ENCODE results near the gene TADA2B.
"Not testable (repeated sequence)": the region's sequence is repeated elsewhere in the genome, so short reads cannot be mapped to it uniquely, and the experiment has no call there.

TADA2B gene

GRCh38 chr4:7060346-7061150, 17.4 kb downstream of the TADA2B start:
- no peak for DNase-seq (ENCODE audit: low read depth)

GRCh38 chr4:7061815-7062214, 18.6 kb downstream of the TADA2B start:
- no peak for DNase-seq (ENCODE audit: low read depth)

GRCh38 chr4:7062816-7063215, 19.6 kb downstream of the TADA2B start:
- no peak for DNase-seq (ENCODE audit: low read depth)

GRCh38 chr4:7063362-7063761, 20.2 kb downstream of the TADA2B start:
- DNase-seq (ENCODE audit: low read depth): no peak

GRCh38 chr4:7066006-7066405, 22.8 kb downstream of the TADA2B start:
- DNase-seq (ENCODE audit: low read depth): no peak

- no peak for DNase-seq (ENCODE audit: low read depth)
These were observed 23.3 kb downstream of the TADA2B start for GRCh38 chr4:7066493-7066892.

GRCh38 chr4:7067126-7067451, 23.9 kb downstream of the TADA2B start:
- DNase-seq (ENCODE audit: low read depth): no peak

- DNase-seq (ENCODE audit: low read depth): peak; percentile 100
These were observed 24.5 kb downstream of the TADA2B start, which contains the start of gene GRPEL1 for GRCh38 chr4:7067452-7068278. Gene GRPEL1 (minus strand): TSS chr4:7068064. CDS start chr4:7068032, 32 bp downstream.

GRCh38 chr4:7068279-7068842, 25.2 kb downstream of the TADA2B start:
- no peak for DNase-seq (ENCODE audit: low read depth)

GRCh38 chr4:7068883-7069282, 25.7 kb downstream of the TADA2B start:
- DNase-seq (ENCODE audit: low read depth): no peak

- DNase-seq (ENCODE audit: low read depth): peak; percentile 79
These were observed 27.7 kb downstream of the TADA2B start for GRCh38 chr4:7070729-7071511.

GRCh38 chr4:7073059-7073458, 29.9 kb downstream of the TADA2B start:
- no peak for DNase-seq (ENCODE audit: low read depth)

GRCh38 chr4:7073526-7074390, 30.6 kb downstream of the TADA2B start:
- DNase-seq (ENCODE audit: low read depth): no peak

GRCh38 chr4:7074426-7074825, 31.3 kb downstream of the TADA2B start:
- no peak for DNase-seq (ENCODE audit: low read depth)

- no peak for DNase-seq (ENCODE audit: low read depth)
These were observed 33.0 kb downstream of the TADA2B start for GRCh38 chr4:7075962-7076695.

- no peak for DNase-seq (ENCODE audit: low read depth)
These were observed 33.5 kb downstream of the TADA2B start for GRCh38 chr4:7076696-7077082.

GRCh38 chr4:7077371-7077770, 34.2 kb downstream of the TADA2B start:
- DNase-seq (ENCODE audit: low read depth): no peak

GRCh38 chr4:7078025-7078424, 34.9 kb downstream of the TADA2B start:
- no peak for DNase-seq (ENCODE audit: low read depth)

- not testable (repeated sequence) for DNase-seq (ENCODE audit: low read depth)
These were observed 36.3 kb downstream of the TADA2B start for GRCh38 chr4:7079483-7079882.

GRCh38 chr4:7079909-7080308, 36.7 kb downstream of the TADA2B start:
- DNase-seq (ENCODE audit: low read depth): not testable (repeated sequence)

Data from stimulated activated CD4-positive, alpha-beta T cell treated with anti-CD3 and anti-CD28 coated beads, Interleukin-2, amount 100 ng/mL, for 4 hours (primary cell).